Nephron progenitor cell (in vitro differentiated cells): ENCODE data around the gene HDAC9.
"Not testable (repeated sequence)": the region's sequence is repeated elsewhere in the genome, so short reads cannot be mapped to it uniquely, and the experiment has no call there.

Experiments used
- DNase-seq: peaks from one replicate; pipeline ENCODE4 v3.0.0; 2021
- H3K27ac Mint-ChIP-seq: 2 replicates; pipeline ENCODE4 v1.8.0; 2021; ENCODE audit warnings: mild to moderate bottlenecking, moderate library complexity, mixed read lengths
- H3K27me3 Mint-ChIP-seq: 2 replicates; pipeline ENCODE4 v1.8.0; 2021; ENCODE audit warnings: mild to moderate bottlenecking, low read depth, mixed read lengths; ENCODE audit not compliant: poor library complexity
- H3K36me3 Mint-ChIP-seq: 2 replicates; pipeline ENCODE4 v1.8.0; 2021; ENCODE audit warnings: low read depth, mixed read lengths
- H3K4me1 Mint-ChIP-seq: 2 replicates; pipeline ENCODE4 v1.8.0; 2021; ENCODE audit warnings: mixed read lengths
- H3K4me3 Mint-ChIP-seq: 2 replicates; pipeline ENCODE4 v1.8.0; 2021; ENCODE audit warnings: mild to moderate bottlenecking, moderate library complexity, mixed read lengths
- H3K9me3 Mint-ChIP-seq: 2 replicates; pipeline ENCODE4 v1.8.0; 2021; ENCODE audit warnings: mild to moderate bottlenecking, moderate library complexity, mixed read lengths
- TF ChIP-seq, protein P1 (sequence below): fragments of 200-600 bp; sonication (generic); IDR thresholded peaks from 2 replicates; pipeline ENCODE4 v1.5.0; 2021; ENCODE audit warnings: antibody characterized with exemption

Gene HDAC9

DNA sequence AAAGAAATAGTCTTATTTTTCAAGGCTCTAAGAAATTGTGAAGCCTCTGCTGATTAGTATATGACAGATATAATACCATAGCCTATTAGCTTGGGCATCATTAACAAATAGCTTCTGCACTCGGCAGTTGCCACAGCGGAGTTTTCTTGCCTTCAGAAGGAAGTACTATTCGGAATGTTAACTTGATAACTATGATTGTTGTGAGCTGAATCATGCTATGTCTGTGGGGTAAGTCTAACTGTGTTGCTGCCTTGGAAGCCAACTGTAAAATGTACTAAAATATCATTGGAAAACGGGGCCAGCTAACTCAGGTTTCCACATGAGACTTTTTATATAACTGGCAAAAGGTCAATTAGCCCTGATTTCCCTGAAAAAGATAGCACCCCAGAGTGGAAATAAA is 528.7 kb downstream of the HDAC9 start:
- no peaks in the 10 kb centered on the region for H3K27me3 Mint-ChIP-seq
- TF ChIP-seq, protein P1, sequence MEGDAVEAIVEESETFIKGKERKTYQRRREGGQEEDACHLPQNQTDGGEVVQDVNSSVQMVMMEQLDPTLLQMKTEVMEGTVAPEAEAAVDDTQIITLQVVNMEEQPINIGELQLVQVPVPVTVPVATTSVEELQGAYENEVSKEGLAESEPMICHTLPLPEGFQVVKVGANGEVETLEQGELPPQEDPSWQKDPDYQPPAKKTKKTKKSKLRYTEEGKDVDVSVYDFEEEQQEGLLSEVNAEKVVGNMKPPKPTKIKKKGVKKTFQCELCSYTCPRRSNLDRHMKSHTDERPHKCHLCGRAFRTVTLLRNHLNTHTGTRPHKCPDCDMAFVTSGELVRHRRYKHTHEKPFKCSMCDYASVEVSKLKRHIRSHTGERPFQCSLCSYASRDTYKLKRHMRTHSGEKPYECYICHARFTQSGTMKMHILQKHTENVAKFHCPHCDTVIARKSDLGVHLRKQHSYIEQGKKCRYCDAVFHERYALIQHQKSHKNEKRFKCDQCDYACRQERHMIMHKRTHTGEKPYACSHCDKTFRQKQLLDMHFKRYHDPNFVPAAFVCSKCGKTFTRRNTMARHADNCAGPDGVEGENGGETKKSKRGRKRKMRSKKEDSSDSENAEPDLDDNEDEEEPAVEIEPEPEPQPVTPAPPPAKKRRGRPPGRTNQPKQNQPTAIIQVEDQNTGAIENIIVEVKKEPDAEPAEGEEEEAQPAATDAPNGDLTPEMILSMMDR: no peak
- no peak overlapping the region for H3K4me3 Mint-ChIP-seq
- no peak overlapping the region for H3K27ac Mint-ChIP-seq
- no peaks in the 10 kb centered on the region for H3K36me3 Mint-ChIP-seq
- no peak for DNase-seq
- H3K4me1 Mint-ChIP-seq: no peaks in the 10 kb centered on the region
- H3K9me3 Mint-ChIP-seq: no peaks in the 10 kb centered on the region

DNA sequence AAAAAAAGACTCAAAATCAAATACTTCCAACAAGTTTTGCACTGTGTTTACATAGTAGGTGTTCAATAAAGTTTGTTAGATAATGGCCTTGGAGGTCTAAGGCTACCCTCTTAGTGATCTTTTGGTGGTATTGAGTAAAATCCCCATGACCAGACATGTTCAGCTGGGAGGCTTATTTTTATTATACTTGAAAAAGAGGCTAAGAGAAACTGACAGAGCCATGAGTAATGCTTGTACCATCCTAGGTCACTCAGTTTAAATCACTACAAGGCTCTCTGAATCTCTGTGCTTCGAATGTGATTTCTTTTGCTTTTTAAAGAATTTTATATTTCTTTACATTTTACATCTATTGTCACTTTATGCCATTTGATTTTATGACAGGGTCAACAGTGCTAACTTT is 531.3 kb downstream of the HDAC9 start:
- H3K36me3 Mint-ChIP-seq: no peaks in the 10 kb centered on the region
- DNase-seq: no peak
- no peaks in the 10 kb centered on the region for H3K27me3 Mint-ChIP-seq
- TF ChIP-seq, protein P1: no peak
- H3K9me3 Mint-ChIP-seq: peaks cover 3% of the 10 kb centered on the region
- H3K4me3 Mint-ChIP-seq: no peak overlapping the region
- no peak overlapping the region for H3K27ac Mint-ChIP-seq
- H3K4me1 Mint-ChIP-seq: no peaks in the 10 kb centered on the region

DNA sequence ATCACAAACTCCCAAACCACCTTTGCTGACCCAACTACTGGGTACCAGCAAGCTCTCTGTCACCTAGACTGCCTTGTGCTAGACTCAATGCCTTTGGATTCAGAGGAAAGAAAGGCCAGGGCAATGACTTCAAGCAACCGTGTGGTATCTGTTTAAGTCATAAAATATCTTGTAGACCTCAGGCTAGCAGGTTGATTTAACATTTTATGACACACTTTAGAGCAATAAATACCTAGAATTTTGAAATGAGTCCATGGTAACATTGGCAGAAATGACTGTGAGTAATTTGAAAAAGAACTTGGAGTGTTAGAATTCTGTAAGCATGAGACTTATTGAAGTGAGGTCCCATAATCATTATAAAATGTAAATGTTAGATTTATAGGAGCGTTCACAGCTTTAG is 534.7 kb downstream of the HDAC9 start:
- no peaks in the 10 kb centered on the region for H3K4me1 Mint-ChIP-seq
- peaks cover 33% of the 10 kb centered on the region for H3K9me3 Mint-ChIP-seq
- TF ChIP-seq, protein P1: no peak
- no peak overlapping the region for H3K4me3 Mint-ChIP-seq
- no peak for DNase-seq
- H3K27ac Mint-ChIP-seq: no peak overlapping the region
- H3K36me3 Mint-ChIP-seq: peaks cover 16% of the 10 kb centered on the region
- no peaks in the 10 kb centered on the region for H3K27me3 Mint-ChIP-seq

DNA sequence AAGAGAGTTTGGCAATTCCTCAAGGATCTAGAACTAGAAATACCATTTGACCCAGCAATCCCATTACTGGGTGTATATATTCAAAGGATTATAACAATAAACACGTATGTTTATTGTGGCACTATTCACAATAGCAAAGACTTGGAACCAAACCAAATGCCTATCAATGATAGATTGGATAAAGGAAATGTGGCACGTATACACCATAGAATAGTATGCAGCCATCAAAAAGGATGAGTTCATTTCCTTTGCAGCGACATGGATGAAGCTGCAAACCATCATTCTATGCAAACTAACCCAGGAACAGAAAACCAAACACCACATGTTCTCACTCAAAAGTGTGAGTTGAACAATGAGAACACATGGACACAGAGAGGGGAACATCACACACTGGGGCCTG is 537.4 kb downstream of the HDAC9 start:
- not testable (repeated sequence) for H3K27ac Mint-ChIP-seq, H3K27me3 Mint-ChIP-seq, H3K4me3 Mint-ChIP-seq, DNase-seq, H3K4me1 Mint-ChIP-seq
- Mint-ChIP-seq H3K36me3 (peaks cover 23% of the 10 kb centered on the region), H3K9me3 (peaks cover 58% of the 10 kb centered on the region)

DNA sequence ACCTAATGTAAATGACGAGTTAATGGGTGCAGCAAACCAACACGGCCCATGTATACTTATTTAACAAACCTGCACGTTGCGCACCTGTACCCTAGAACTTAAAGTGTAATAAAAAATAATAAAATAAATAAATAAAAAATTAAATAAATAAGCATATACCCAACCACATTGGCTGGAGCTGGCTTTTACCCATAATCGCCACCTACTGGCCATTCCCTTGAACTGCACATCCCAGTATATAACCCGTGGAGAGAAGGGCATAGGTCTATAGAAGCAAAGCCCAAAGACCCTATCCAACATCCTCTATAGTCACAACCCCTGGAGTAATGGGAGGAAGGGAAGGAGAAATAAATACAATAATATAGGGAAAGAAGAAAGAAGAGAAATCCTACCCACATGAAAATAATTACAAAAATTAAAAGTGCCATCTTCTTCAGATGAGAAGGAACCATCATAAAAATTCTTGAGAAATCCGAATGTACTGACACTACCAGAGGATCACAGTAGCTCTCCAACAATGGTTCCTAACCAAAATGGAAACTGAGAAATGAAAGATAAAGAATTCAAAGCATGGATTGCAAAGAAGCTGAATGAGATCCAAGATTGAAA is 556.3 kb downstream of the HDAC9 start:
- Mint-ChIP-seq H3K27ac (no peak overlapping the region), H3K27me3 (no peaks in the 10 kb centered on the region), H3K9me3 (peaks cover 60% of the 10 kb centered on the region), H3K4me1 (no peaks in the 10 kb centered on the region), H3K4me3 (no peak overlapping the region), H3K36me3 (peaks cover 57% of the 10 kb centered on the region)
- peak; percentile 13 for DNase-seq
- TF ChIP-seq, protein P1: peak; percentile 51
